Lung (tissue), 12 donors: Measurements from ENCODE around the gene WNT16. TPM values are rescaled to one million over a fixed set of nuclear protein-coding genes. Genes with fewer than 3 reads are reported as not detected.

Experiments used
- ATAC-seq: fragments of 200-7000 bp; cut with Tn5 transposase; one replicate; pipeline ENCODE4 v1.9.1; 2020; ENCODE audit warnings: moderate number of reproducible peaks; ENCODE audit not compliant: insufficient read depth, low FRiP score
- DNase-seq, 3 donors: peaks; one replicate each; pipeline ENCODE4 v3.0.0-alpha.2; 2013 to 2017
- H3K27ac ChIP-seq, 2 donors: one replicate each; pipeline ENCODE4 v1.5.1; 2013; ENCODE audit warnings: mild to moderate bottlenecking in 2 of 2, moderate library complexity in 2 of 2, control low read depth in 1 of 2, inconsistent platforms in 1 of 2, low read depth in 1 of 2, low read length in 1 of 2
- H3K27me3 ChIP-seq, 3 donors: one replicate each; pipeline ENCODE4 v1.5.1; 2013; ENCODE audit warnings: low read length in 2 of 3; ENCODE audit not compliant: control insufficient read depth in 3 of 3, insufficient read depth in 3 of 3
- H3K36me3 ChIP-seq, 4 donors: one replicate each; pipeline ENCODE4 v1.5.1; 2013; ENCODE audit warnings: low read length in 4 of 4, mild to moderate bottlenecking in 1 of 4, moderate library complexity in 1 of 4; ENCODE audit not compliant: control insufficient read depth in 4 of 4, insufficient read depth in 4 of 4
- H3K4me1 ChIP-seq, 5 donors: one replicate each; pipeline ENCODE4 v1.5.1; 2013; ENCODE audit warnings: low read length in 5 of 5, mild to moderate bottlenecking in 2 of 5, moderate library complexity in 1 of 5; ENCODE audit not compliant: control insufficient read depth in 5 of 5, insufficient read depth in 5 of 5
- H3K4me3 ChIP-seq: one replicate; pipeline ENCODE4 v1.5.1; 2013; ENCODE audit warnings: mild to moderate bottlenecking, control low read depth, moderate library complexity
- H3K9ac ChIP-seq, 2 donors: one replicate each; pipeline ENCODE4 v1.5.1; 2013; ENCODE audit warnings: low read length in 2 of 2, control low read depth in 1 of 2; ENCODE audit not compliant: insufficient read depth in 1 of 2
- H3K9me3 ChIP-seq, 4 donors: one replicate each; pipeline ENCODE4 v1.5.1; 2013; ENCODE audit warnings: low read length in 3 of 4, mild to moderate bottlenecking in 1 of 4, moderate library complexity in 1 of 4; ENCODE audit not compliant: control insufficient read depth in 4 of 4, insufficient read depth in 3 of 4
- WGBS, 2 donors: extraction: QIAGEN DNeasy Blood & Tissue Kit; methylation state at CpG; one replicate each; pipeline ENCODE4 v1.1.7; 2013; 5-methylcytosine and 5-hydroxymethylcytosine counted together
- polyA plus RNA-seq, 2 donors: library from polyadenylated mRNA; stranded (reverse); fragments of 200-250 nt; gene quantifications; one replicate each; pipeline ENCODE4 v1.2.1, GENCODE V29; 2013
- total RNA-seq, 2 donors: library from RNA; depleted of rRNA in 1 of 2; stranded (reverse); fragments of >200 nt in 1 of 2; gene quantifications; one replicate each; pipeline ENCODE4 v1.2.1, GENCODE V29; 2014 to 2021
- TF ChIP-seq, protein P1 (sequence below): IDR thresholded peaks from 2 replicates; pipeline ENCODE4 v1.5.1; 2012; ENCODE audit warnings: mild to moderate bottlenecking; ENCODE audit errors: control extremely low read depth, extremely low read depth
- donor health status: control.
- donor health status: control.
- donor health status: Bipolar disorder and iron deficiency.
- donor health status: healthy.
- donor health status: DM: yes; HTN: yes; CAD: no.

WNT16 gene
- total and polyA plus RNA-seq, 4 donors = 0.02 to 0.14 (median 0.09) TPM; not detected in 1

DNA sequence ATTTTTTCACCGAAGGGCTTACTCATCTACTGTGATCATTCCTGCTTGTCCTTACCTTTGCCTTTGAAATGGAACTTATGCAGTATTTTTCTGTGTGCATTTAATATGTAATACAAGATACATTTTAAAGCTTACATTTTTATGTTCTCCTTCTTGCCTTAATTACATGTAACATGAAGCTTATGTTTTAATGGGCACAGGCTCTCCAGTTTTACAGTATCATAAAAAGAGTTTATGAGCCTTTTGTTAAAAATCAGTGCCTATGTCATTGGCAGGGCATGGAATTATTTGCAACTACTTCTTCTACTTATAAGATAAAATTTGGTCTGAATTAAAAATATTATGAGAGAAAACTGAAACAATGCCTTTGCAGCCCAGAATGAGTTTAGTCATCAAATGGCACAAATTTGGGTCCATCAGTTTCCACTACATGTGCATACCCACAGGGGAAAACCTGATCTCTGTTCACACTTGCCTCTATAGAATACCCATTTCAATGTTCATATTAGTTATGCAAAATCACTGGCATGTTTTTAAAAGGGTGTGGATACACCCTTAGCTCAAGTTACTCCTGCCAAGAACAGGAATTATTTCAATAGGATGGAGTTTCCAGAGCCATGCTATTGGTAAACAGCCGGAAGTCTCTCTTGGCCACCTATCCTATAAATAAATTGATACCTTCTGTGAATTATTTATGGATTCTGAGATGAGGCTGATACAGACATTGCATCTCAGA, 27.9 kb upstream of the WNT16 start:
- Histone ChIP-seq H3K36me3 (no peaks in the 10 kb centered on the region), H3K27me3 (no peaks in the 10 kb centered on the region), H3K4me3 (no peak overlapping the region), H3K4me1 (peaks cover 0 to 4% (median 3%) of the 10 kb centered on the region in 5 donors), H3K9ac (no peak overlapping the region), H3K9me3 (no peaks in the 10 kb centered on the region), H3K27ac (no peak overlapping the region)
- no peak for DNase-seq
- 88 to 92% methylated on average over 2 of the region's 2 CpGs for WGBS, 2 donors
- ATAC-seq = no peak
- TF ChIP-seq, protein P1, sequence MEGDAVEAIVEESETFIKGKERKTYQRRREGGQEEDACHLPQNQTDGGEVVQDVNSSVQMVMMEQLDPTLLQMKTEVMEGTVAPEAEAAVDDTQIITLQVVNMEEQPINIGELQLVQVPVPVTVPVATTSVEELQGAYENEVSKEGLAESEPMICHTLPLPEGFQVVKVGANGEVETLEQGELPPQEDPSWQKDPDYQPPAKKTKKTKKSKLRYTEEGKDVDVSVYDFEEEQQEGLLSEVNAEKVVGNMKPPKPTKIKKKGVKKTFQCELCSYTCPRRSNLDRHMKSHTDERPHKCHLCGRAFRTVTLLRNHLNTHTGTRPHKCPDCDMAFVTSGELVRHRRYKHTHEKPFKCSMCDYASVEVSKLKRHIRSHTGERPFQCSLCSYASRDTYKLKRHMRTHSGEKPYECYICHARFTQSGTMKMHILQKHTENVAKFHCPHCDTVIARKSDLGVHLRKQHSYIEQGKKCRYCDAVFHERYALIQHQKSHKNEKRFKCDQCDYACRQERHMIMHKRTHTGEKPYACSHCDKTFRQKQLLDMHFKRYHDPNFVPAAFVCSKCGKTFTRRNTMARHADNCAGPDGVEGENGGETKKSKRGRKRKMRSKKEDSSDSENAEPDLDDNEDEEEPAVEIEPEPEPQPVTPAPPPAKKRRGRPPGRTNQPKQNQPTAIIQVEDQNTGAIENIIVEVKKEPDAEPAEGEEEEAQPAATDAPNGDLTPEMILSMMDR = no peak

DNA sequence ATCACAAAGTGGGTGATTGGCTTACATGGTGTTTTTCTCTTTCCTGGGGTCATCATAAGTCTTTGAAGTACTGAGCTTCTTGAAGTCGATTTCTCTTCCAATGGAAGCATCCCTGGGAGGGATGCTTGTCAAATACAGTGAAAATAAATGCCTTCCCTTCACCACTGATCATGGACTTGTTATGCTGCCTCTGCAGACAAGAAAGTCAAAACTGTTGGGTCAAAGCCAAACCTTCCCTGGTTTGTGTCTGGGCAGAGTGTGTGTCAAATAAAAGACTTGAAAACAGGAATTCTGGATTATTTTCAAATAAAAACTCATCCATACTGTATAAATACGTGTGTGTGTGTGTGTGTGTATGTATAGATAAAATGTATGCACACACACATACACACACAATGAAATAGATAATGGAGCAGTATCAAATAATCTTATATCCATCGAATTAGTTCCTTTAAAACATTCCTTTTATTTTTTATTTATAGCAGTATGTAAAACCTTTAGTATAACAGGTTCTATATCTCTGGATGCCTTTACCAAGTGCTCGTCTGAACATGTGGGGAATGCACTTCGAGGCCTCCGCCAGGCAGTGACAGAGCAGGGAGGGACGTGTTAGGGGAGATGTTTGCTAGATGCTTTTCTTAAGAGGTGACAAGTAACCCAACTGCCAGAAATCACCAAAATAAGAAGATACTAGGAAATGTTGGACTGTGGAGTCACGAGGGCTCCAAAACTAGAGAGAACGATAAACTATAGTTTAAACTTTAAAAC, 27.2 kb upstream of the WNT16 start:
- Histone ChIP-seq H3K27me3 (no peaks in the 10 kb centered on the region), H3K9me3 (no peaks in the 10 kb centered on the region), H3K27ac (no peak overlapping the region), H3K9ac (no peak overlapping the region), H3K4me1 (peaks cover 0 to 4% (median 3%) of the 10 kb centered on the region in 5 donors), H3K36me3 (no peaks in the 10 kb centered on the region), H3K4me3 (no peak overlapping the region)
- TF ChIP-seq, protein P1 = no peak
- DNase-seq (peak in 2 of 3 donors; percentile 16 to 44), ATAC-seq (no peak)
- 73 to 76% methylated on average over 9 of the region's 9 CpGs for WGBS, 2 donors

GRCh38 chr7:121302214-121302745, 26.5 kb upstream of the WNT16 start:
- Histone ChIP-seq H3K9ac (no peak overlapping the region), H3K4me1 (peaks cover 0 to 4% (median 3%) of the 10 kb centered on the region in 5 donors), H3K27me3 (no peaks in the 10 kb centered on the region), H3K36me3 (no peaks in the 10 kb centered on the region), H3K4me3 (no peak overlapping the region), H3K27ac (no peak overlapping the region), H3K9me3 (no peaks in the 10 kb centered on the region)
- WGBS, 2 donors = 89 to 90% methylated on average over 8 of the region's 8 CpGs
- ATAC-seq (no peak), DNase-seq (no peak)
- TF ChIP-seq, protein P1 = no peak
